ENCODE measurements around the gene MOCS1. TPM values are rescaled to one million over a fixed set of nuclear protein-coding genes. Genes with fewer than 3 reads are reported as not detected.
"Not testable (repeated sequence)": the region's sequence is repeated elsewhere in the genome, so short reads cannot be mapped to it uniquely, and the experiment has no call there.

The MOCS1 gene
- 0.69 and 0.96 TPM in 2 replicates for total RNA-seq

- peak; percentile 66 for DNase-seq
- intact Hi-C loops (cut with micrococcal nuclease), result no loop called here
- no peaks in the 10 kb centered on the region for H3K4me1 Mint-ChIP-seq
- no peaks in the 10 kb centered on the region for H3K36me3 Mint-ChIP-seq (ENCODE audit: low read depth)
- H3K4me3 Mint-ChIP-seq, result peak within 1 kb of the TSS; percentile 75
- H3K9me3 Mint-ChIP-seq, result no peaks in the 10 kb centered on the region
- peaks cover 35% of the 10 kb centered on the region for H3K27me3 Mint-ChIP-seq
- no peak within 1 kb of the TSS for H3K27ac Mint-ChIP-seq
These were observed at the start of gene MOCS1 for GRCh38 chr6:39934131-39934757. MOCS1 (minus strand) TSS chr6:39934462; CDS start chr6:39934417, 45 bp downstream.

- Mint-ChIP-seq H3K27ac (no peak overlapping the region), H3K36me3 (ENCODE audit: low read depth) (no peaks in the 10 kb centered on the region), H3K9me3 (no peaks in the 10 kb centered on the region), H3K4me1 (no peaks in the 10 kb centered on the region), H3K27me3 (peaks cover 7% of the 10 kb centered on the region), H3K4me3 (no peak overlapping the region)
- intact Hi-C loops (cut with micrococcal nuclease), result no loop called here
- no peak for DNase-seq
These were observed 49.8 kb upstream of the MOCS1 start for GRCh38 chr6:39984051-39984450.

GRCh38 chr6:39983193-39983592 lies 48.9 kb upstream of the MOCS1 start:
- DNase-seq, result no peak
- no peak overlapping the region for H3K27ac Mint-ChIP-seq
- H3K4me3 Mint-ChIP-seq, result no peak overlapping the region
- H3K9me3 Mint-ChIP-seq, result no peaks in the 10 kb centered on the region
- H3K36me3 Mint-ChIP-seq (ENCODE audit: low read depth), result no peaks in the 10 kb centered on the region
- H3K27me3 Mint-ChIP-seq, result peaks cover 7% of the 10 kb centered on the region
- intact Hi-C loops (cut with micrococcal nuclease), result no loop called here
- H3K4me1 Mint-ChIP-seq, result no peaks in the 10 kb centered on the region

- Mint-ChIP-seq H3K27ac (no peak overlapping the region), H3K9me3 (no peaks in the 10 kb centered on the region), H3K27me3 (peaks cover 7% of the 10 kb centered on the region), H3K4me1 (no peaks in the 10 kb centered on the region), H3K4me3 (no peak overlapping the region), H3K36me3 (ENCODE audit: low read depth) (no peaks in the 10 kb centered on the region)
- no peak for DNase-seq
- intact Hi-C loops (cut with micrococcal nuclease), result no loop called here
These were observed 48.5 kb upstream of the MOCS1 start for GRCh38 chr6:39982720-39983119.

- intact Hi-C loops (cut with micrococcal nuclease), result no loop called here
These were observed 46.7 kb upstream of the MOCS1 start for GRCh38 chr6:39980839-39981580.

GRCh38 chr6:39979461-39980328 lies 45.4 kb upstream of the MOCS1 start:
- Mint-ChIP-seq H3K4me3 (no peak overlapping the region), H3K4me1 (no peaks in the 10 kb centered on the region)
- intact Hi-C loops (cut with micrococcal nuclease), result no loop called here

More at GRCh38 chr6:39980839-39981580, 46.7 kb upstream of the MOCS1 start:
- Mint-ChIP-seq H3K9me3 (no peaks in the 10 kb centered on the region), H3K4me3 (no peak overlapping the region), H3K27ac (no peak overlapping the region), H3K4me1 (no peaks in the 10 kb centered on the region), H3K27me3 (peaks cover 7% of the 10 kb centered on the region), H3K36me3 (ENCODE audit: low read depth) (no peaks in the 10 kb centered on the region)
- DNase-seq, result peak; percentile 74

GRCh38 chr6:39978240-39978639 lies 44.0 kb upstream of the MOCS1 start:
- no peaks in the 10 kb centered on the region for H3K36me3 Mint-ChIP-seq (ENCODE audit: low read depth)
- H3K9me3 Mint-ChIP-seq, result no peaks in the 10 kb centered on the region
- no peak for DNase-seq
- peaks cover 7% of the 10 kb centered on the region for H3K27me3 Mint-ChIP-seq
- H3K4me3 Mint-ChIP-seq, result no peak overlapping the region
- no peak overlapping the region for H3K27ac Mint-ChIP-seq
- intact Hi-C loops (cut with micrococcal nuclease), result no loop called here
- no peaks in the 10 kb centered on the region for H3K4me1 Mint-ChIP-seq

More at GRCh38 chr6:39979461-39980328, 45.4 kb upstream of the MOCS1 start:
- Mint-ChIP-seq H3K9me3 (no peaks in the 10 kb centered on the region), H3K27me3 (peaks cover 7% of the 10 kb centered on the region), H3K27ac (no peak overlapping the region), H3K36me3 (ENCODE audit: low read depth) (no peaks in the 10 kb centered on the region)
- no peak for DNase-seq

- Mint-ChIP-seq H3K4me1 (no peaks in the 10 kb centered on the region), H3K4me3 (no peak overlapping the region), H3K27ac (no peak overlapping the region), H3K9me3 (no peaks in the 10 kb centered on the region), H3K27me3 (no peaks in the 10 kb centered on the region), H3K36me3 (ENCODE audit: low read depth) (no peaks in the 10 kb centered on the region)
- no peak for DNase-seq
- intact Hi-C loops (cut with micrococcal nuclease), result no loop called here
These were observed 39.4 kb upstream of the MOCS1 start for GRCh38 chr6:39973661-39974060.

GRCh38 chr6:39972717-39973116 lies 38.5 kb upstream of the MOCS1 start:
- H3K9me3 Mint-ChIP-seq; H3K4me1 Mint-ChIP-seq; DNase-seq; H3K4me3 Mint-ChIP-seq; H3K27me3 Mint-ChIP-seq; intact Hi-C loops (cut with micrococcal nuclease); H3K27ac Mint-ChIP-seq; H3K36me3 Mint-ChIP-seq (ENCODE audit: low read depth): not testable (repeated sequence)

- H3K4me1 Mint-ChIP-seq; H3K27ac Mint-ChIP-seq; DNase-seq; H3K36me3 Mint-ChIP-seq (ENCODE audit: low read depth); H3K27me3 Mint-ChIP-seq; H3K4me3 Mint-ChIP-seq; H3K9me3 Mint-ChIP-seq; intact Hi-C loops (cut with micrococcal nuclease): not testable (repeated sequence)
These were observed 36.9 kb upstream of the MOCS1 start for GRCh38 chr6:39971131-39971530.

GRCh38 chr6:39965751-39966150 lies 31.5 kb upstream of the MOCS1 start:
- no peaks in the 10 kb centered on the region for H3K4me1 Mint-ChIP-seq
- H3K27ac Mint-ChIP-seq, result no peak overlapping the region
- H3K36me3 Mint-ChIP-seq (ENCODE audit: low read depth), result no peaks in the 10 kb centered on the region
- peaks cover 13% of the 10 kb centered on the region for H3K27me3 Mint-ChIP-seq
- H3K9me3 Mint-ChIP-seq, result no peaks in the 10 kb centered on the region
- no peak for DNase-seq
- intact Hi-C loops (cut with micrococcal nuclease), result no loop called here
- no peak overlapping the region for H3K4me3 Mint-ChIP-seq

GRCh38 chr6:39964530-39964929 lies 30.3 kb upstream of the MOCS1 start:
- no peaks in the 10 kb centered on the region for H3K4me1 Mint-ChIP-seq
- peaks cover 13% of the 10 kb centered on the region for H3K27me3 Mint-ChIP-seq
- H3K36me3 Mint-ChIP-seq (ENCODE audit: low read depth), result no peaks in the 10 kb centered on the region
- intact Hi-C loops (cut with micrococcal nuclease), result no loop called here
- DNase-seq, result no peak
- H3K9me3 Mint-ChIP-seq, result no peaks in the 10 kb centered on the region
- H3K27ac Mint-ChIP-seq, result no peak overlapping the region
- H3K4me3 Mint-ChIP-seq, result no peak overlapping the region

- no peak overlapping the region for H3K27ac Mint-ChIP-seq
- H3K9me3 Mint-ChIP-seq, result no peaks in the 10 kb centered on the region
- intact Hi-C loops (cut with micrococcal nuclease), result no loop called here
These were observed 29.8 kb upstream of the MOCS1 start for GRCh38 chr6:39964094-39964493.

GRCh38 chr6:39962831-39963230 lies 28.6 kb upstream of the MOCS1 start:
- no peak for DNase-seq
- no peaks in the 10 kb centered on the region for H3K9me3 Mint-ChIP-seq
- H3K27me3 Mint-ChIP-seq, result peaks cover 13% of the 10 kb centered on the region
- no peak overlapping the region for H3K4me3 Mint-ChIP-seq
- H3K4me1 Mint-ChIP-seq, result no peaks in the 10 kb centered on the region
- intact Hi-C loops (cut with micrococcal nuclease), result no loop called here
- no peak overlapping the region for H3K27ac Mint-ChIP-seq
- no peaks in the 10 kb centered on the region for H3K36me3 Mint-ChIP-seq (ENCODE audit: low read depth)

More at GRCh38 chr6:39964094-39964493, 29.8 kb upstream of the MOCS1 start:
- DNase-seq, result no peak
- Mint-ChIP-seq H3K4me3 (no peak overlapping the region), H3K36me3 (ENCODE audit: low read depth) (no peaks in the 10 kb centered on the region), H3K4me1 (no peaks in the 10 kb centered on the region), H3K27me3 (peaks cover 13% of the 10 kb centered on the region)
